ENCODE measurements around the gene ANKRD10.

ANKRD10 gene

DNA sequence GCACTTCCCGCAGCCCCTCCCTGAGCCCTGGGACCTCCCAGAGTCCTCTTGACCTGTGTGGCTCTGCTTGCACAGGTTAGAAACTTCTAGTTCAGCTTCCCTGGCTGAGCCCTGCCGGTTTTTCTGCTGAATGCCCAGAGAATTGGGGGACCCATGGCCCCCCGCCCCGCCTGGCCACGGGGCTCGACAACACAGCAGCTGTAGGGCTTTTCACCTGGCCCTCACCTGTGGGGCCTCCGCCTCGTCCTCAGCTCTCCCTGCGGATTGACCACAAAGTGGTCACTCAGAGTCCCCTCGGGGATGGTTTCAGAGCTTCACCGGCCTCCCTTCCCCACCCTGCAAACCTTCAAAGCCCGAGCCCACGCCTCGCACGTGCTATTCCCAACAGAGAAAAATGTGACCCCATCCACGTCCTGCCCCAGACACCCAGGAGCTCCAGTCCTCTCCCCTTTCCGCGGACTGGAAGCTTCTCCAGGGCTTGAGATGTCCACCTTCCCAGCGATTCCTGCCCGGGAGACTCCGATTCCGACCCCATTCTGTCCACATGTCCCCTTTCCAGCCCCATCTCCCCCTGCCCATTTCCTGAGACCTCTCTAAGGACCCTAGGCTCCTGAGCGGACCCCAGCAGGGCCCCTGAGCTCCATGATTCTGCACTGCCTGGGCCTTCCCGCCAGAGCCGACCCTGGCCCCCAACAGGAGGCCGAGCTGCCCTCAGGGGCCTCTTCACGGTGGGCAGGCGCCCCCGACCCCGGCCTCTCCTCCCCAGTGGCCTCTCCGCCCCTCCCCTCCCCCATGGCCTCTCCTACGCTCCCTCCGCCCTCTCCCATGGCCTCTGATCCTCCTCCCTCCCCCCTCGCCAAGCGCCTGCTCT is 41.9 kb downstream of the ANKRD10 start:
- H3K27ac Mint-ChIP-seq: no peak overlapping the region
- no peaks in the 10 kb centered on the region for H3K9me3 Mint-ChIP-seq
- ATAC-seq (peak; percentile 9), DNase-seq (no peak)
- peaks cover 33% of the 10 kb centered on the region for H3K27me3 Mint-ChIP-seq
- H3K4me3 Mint-ChIP-seq: no peak overlapping the region
- peaks cover 8% of the 10 kb centered on the region for H3K4me1 Mint-ChIP-seq

DNA sequence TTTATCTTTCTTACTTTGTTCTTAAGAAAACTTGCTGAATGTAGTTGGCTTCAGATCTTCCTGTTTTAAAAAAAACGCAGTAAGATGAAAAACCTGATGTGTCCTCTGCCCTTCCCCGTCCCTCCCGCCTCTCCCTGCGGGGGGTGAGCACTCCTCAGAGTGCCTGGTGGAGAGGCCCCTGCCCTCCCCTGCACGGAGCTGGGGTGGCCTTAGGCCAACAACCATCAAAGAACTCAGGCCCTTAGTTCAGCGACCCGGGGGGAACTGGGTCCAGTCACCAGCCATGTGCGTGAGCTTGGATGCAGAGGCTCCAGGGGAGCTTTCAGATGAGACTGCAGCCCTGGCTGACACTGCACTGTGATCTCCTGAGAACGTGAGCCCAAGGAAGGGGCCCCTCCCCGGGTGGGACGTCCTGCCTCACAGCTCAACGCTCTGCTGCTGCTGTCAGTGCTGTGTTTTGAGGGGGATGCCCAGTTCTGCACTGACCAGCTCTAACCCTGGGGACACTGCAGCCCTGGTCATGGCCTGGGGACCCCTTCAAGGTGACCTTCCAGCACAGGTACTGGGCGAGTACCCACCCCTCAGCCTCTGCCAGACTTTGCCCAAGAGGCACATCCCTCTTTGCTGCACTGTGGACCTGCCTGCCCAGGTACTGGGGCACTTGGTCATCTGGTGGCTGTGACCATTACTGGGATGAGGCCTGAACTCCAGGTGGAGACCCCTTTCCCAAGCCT is 42.7 kb downstream of the ANKRD10 start:
- Mint-ChIP-seq H3K4me1 (peaks cover 8% of the 10 kb centered on the region), H3K9me3 (no peaks in the 10 kb centered on the region), H3K4me3 (no peak overlapping the region)

DNA sequence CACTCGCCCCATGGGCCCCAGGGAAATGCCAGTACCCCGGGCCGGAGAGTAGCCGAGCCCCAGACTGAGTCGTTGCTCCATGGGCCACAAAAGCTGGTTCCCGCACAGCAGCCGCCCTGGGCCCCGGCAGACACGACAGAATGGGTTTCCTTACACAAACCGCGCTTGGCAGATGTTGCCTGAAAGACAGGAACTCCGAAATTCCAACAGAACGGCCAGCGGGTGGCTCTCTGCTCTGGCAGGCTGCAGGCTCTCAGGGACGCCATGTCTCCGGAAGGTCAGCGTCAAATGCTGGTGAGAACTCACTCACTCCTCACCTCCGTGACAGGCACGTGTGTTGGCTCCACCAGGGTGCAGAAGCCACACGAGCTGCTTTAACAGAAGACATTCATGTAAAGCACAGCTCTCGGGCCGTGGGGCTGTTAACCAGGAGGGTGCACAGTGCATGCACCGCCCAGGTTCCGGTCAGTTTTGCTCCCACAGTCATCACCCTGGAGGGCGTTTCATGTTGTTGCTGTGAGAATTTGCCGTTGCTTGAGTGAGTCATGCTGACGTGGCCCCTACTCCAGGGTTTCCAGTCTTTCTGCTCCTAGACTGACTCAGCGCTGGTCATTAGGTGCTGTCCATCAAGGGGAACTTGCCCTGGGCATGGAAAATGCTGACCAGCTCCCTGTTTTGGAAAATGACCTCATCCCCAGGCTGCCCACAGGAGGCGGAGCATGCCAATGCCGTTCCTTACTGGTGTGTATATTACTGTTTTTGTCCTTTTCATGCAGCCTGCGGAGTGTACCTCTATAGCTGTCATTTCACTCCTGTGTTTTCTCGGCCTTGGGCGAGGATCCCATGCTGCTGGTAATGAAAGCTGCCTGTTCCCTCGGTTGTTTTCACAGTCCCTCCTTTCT is 44.8 kb downstream of the ANKRD10 start:
- Mint-ChIP-seq H3K27ac (no peak overlapping the region), H3K9me3 (peaks cover 0 to 4% of the 10 kb centered on the region in 2 donors), H3K4me3 (peak overlapping the region; percentile 20 to 36), H3K27me3 (peaks cover 51% of the 10 kb centered on the region), H3K4me1 (peaks cover 8% of the 10 kb centered on the region)
- DNase-seq (no peak), ATAC-seq (peak; percentile 45)

More for the DNA sequence above, 42.7 kb downstream of the ANKRD10 start:
- ATAC-seq: peak; percentile 25
- no peak for DNase-seq
- Mint-ChIP-seq H3K27me3 (peaks cover 41% of the 10 kb centered on the region), H3K27ac (no peak overlapping the region)

DNA sequence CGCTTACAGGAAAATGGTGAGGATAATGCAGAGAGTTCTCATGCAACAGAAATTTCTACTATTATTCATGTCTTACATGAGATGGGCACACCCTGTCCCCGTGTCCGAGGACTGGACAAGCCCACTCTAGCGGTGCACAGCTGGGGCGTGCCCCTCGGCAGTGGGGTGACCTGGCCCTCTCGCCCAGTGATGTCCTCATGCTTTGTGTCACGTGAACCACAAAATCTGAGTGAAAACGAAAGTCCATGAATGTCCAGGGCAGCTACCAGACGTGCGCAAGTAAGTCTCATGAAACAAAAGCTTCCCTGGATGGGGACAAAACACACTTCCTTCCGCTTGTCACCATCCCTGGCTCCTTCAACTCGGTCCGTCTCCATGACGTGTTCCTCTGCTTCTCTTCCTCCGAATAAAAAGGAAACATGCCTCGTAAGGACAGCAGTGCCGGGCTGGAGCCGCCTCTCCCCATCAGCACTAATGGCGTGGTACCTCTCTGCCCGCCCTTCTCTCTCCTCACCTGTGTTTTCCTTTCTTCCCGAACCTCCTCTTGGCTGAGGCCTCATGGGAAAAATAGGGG is 45.6 kb downstream of the ANKRD10 start:
- H3K27me3 Mint-ChIP-seq: peaks cover 57% of the 10 kb centered on the region
- H3K4me1 Mint-ChIP-seq: peaks cover 8% of the 10 kb centered on the region
- peak overlapping the region; percentile 20 to 36 for H3K4me3 Mint-ChIP-seq
- no peak for DNase-seq
- H3K27ac Mint-ChIP-seq: peak overlapping the region in 1 of 2 donors; percentile 27
- no peak for ATAC-seq
- H3K9me3 Mint-ChIP-seq: peaks cover 0 to 4% of the 10 kb centered on the region in 2 donors

DNA sequence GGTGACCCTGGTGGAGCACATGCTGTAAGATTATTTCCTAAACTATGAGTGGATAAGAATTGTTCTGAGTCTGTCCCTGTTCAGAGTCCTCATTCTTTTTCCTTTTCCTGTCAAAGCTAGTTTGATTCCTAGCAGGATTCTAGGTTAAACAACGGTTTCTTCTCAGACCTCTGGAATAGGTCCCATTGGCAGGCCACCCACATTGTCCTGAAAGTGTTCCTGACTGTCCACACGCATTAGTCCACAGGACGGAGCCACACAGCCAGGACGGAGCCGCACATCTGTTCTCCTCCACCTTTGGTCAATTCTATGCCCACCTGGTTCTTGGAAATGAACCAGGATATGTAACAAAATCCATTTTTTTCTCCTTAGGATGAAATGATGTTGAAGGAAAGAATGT is 46.1 kb downstream of the ANKRD10 start:
- Mint-ChIP-seq H3K27me3 (peaks cover 57% of the 10 kb centered on the region), H3K27ac (no peak overlapping the region), H3K4me3 (no peak overlapping the region), H3K4me1 (peaks cover 8% of the 10 kb centered on the region), H3K9me3 (peaks cover 0 to 4% of the 10 kb centered on the region in 2 donors)
- ATAC-seq: no peak
- DNase-seq: no peak

DNA sequence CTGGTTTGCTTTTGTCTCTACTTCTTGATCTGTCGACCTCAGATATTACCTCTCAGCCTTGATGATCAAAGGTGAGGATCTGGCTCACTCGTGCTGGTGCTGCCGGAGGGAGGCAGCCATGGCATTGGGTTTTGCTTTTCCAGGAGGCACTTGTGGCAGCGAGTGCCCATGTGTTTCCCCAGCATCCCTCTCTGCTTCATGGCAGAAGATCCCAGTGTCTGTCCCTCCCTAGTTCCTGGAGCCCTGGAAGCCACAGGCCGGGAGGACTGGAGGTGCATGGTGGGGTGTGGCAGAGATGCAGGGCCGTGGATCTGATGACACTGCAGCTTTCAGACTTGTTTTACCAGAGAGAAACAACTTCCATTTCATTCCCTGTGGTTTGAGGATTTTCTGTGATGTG is 47.5 kb downstream of the ANKRD10 start:
- H3K27ac Mint-ChIP-seq: no peak overlapping the region
- H3K27me3 Mint-ChIP-seq: peaks cover 57% of the 10 kb centered on the region
- no peak for DNase-seq
- peaks cover 8% of the 10 kb centered on the region for H3K4me1 Mint-ChIP-seq
- no peak for ATAC-seq
- H3K9me3 Mint-ChIP-seq: peaks cover 0 to 4% of the 10 kb centered on the region in 2 donors
- no peak overlapping the region for H3K4me3 Mint-ChIP-seq

DNA sequence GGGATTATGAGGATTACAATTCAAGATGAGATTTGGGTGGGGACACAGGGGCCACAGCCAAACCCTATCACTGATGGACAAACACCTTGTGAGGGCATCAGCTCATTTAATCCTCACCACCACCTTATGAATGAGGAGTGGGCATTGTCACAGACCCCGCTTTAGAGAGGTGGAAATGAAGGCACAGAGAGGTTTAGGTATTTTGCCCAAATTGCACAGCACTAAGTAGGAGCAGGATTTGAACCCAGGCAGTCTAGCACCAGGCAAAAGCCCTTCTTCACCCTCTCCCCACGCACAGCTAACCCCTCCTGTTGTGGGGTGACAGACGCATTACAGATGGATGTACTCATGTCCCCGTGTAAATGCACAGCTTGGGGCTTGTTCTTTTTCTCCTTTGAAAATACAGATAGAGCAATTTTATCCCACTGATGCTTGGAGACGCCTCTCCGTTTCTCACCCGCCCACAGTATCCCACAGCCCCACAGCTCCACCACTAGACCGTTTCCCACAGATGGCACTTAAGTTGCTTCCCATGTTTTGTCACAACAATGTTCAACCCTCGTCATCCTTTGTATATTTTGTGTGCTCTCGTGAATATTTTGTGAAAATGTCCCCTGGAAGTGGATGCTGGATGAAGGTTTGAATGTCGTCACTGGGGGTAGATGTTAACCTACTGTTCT is 48.2 kb downstream of the ANKRD10 start:
- H3K9me3 Mint-ChIP-seq: peaks cover 0 to 4% of the 10 kb centered on the region in 2 donors
- H3K27me3 Mint-ChIP-seq: peaks cover 57% of the 10 kb centered on the region
- peaks cover 8% of the 10 kb centered on the region for H3K4me1 Mint-ChIP-seq
- ATAC-seq: no peak
- H3K27ac Mint-ChIP-seq: no peak overlapping the region
- H3K4me3 Mint-ChIP-seq: no peak overlapping the region
- no peak for DNase-seq

DNA sequence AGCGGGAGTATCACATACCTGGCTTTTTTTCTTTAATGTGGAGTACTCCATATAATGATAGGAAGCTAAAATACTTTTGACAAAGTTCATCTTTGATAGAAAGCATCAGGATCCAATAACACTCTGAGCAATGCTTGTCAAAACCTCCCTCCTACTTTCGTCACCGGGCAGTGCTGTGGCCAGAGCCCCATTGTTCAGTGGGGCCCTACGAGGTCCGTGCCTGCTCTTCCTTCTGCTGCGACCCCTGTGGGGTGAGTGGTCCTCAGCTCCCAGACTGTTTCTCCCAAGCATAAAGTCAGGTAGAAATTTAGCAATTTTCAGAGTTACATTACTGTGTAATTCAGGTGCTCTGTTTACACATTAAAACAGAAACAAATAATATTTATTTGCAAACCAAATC is 51.2 kb downstream of the ANKRD10 start:
- Mint-ChIP-seq H3K27ac (no peak overlapping the region), H3K9me3 (peaks cover 0 to 4% of the 10 kb centered on the region in 2 donors), H3K4me1 (no peaks in the 10 kb centered on the region), H3K27me3 (peaks cover 31% of the 10 kb centered on the region), H3K4me3 (no peak overlapping the region)
- DNase-seq: no peak
- no peak for ATAC-seq

DNA sequence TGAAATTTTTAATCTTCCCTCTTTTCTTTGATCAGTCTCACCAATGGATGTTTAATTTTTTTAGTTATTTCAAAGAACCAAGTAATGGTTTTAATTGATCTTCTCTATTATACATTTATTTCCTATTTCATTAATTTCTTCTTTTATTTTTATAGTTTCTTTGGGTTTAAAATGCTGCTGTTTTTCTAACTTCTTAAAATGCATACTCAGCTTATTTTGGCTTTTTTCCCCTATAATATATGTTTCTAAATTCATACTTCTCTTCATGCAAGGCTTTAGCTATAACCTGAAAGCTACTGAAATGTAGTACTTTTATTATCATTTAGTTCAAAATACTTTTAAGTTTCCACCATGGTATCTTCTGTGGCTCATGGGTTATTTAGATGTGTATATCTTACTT is 53.9 kb downstream of the ANKRD10 start:
- H3K27me3 Mint-ChIP-seq: peaks cover 10% of the 10 kb centered on the region
- DNase-seq (no peak), ATAC-seq (no peak)
- H3K27ac Mint-ChIP-seq: no peak overlapping the region
- peaks cover 18% of the 10 kb centered on the region for H3K4me1 Mint-ChIP-seq
- no peak overlapping the region for H3K4me3 Mint-ChIP-seq
- H3K9me3 Mint-ChIP-seq: peaks cover 18 to 21% of the 10 kb centered on the region in 2 donors

DNA sequence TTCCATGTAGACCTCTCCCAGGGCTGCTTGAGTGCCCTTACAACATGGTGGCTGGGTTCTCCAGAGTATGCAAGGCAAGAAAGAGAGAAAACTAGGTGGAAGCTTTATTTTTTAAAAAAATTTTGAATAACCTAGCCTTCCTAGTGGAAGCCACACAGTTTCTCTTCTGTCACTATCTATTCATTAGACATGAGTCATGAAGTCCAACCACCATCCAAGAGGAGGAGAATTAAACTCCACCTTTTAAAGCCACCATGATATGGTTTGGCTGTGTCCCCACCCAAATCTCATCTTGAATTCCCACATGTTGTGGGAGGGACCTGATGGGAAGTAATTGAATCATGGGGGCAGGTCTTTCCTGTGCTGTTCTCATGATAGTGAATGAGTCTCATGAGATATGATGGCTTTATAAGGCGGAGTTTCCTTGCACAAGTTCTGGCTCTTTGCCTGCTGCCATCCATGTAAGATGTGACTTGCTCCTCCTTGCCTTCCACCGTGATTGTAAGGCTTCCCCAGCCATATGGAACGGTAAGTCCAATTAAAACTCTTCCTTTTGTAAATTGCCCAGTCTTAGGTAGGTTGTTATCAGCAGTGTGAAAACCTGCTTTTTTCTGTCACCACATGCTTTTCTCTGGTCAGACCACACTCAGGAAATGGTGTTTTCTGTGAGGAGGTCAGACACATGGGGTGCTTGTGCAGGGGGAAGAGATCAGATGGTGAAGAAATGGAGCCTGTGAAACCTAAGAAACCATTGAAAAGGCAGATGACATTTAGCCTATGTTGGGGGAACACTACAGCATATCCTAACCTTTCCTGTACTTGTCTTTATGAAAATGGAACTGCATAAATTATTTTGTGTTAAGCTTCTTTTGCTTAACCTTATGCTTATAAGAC is 57.7 kb downstream of the ANKRD10 start:
- H3K27me3 Mint-ChIP-seq: no peaks in the 10 kb centered on the region
- no peak overlapping the region for H3K27ac Mint-ChIP-seq
- ATAC-seq (peak; percentile 92), DNase-seq (peak in 1 of 2 donors; percentile 33)
- peaks cover 19% of the 10 kb centered on the region for H3K4me1 Mint-ChIP-seq
- H3K4me3 Mint-ChIP-seq: peak overlapping the region in 1 of 2 donors; percentile 29
- peaks cover 21 to 27% of the 10 kb centered on the region in 2 donors for H3K9me3 Mint-ChIP-seq

DNA sequence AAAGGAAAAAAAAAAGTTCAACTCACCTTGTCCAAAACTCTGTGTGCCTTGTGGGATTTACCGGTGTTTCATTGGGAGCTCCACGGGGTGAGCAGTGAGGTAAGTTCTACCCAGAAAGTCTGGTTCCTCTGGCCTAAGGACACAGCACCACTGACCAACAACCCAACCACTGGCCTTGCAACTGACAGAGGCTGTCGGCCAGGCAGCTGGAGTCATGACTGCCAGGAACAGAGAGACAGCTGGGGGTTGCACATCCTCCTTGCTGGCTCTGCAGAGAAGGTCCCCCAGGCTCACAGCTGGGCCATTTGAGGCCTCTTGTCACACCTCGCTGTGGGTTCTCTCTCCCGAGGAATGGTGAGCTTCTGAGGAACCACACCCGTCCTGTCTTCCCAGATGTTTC is 59.5 kb downstream of the ANKRD10 start:
- Mint-ChIP-seq H3K4me3 (no peak overlapping the region), H3K27ac (no peak overlapping the region), H3K4me1 (peaks cover 19% of the 10 kb centered on the region), H3K27me3 (peaks cover 5% of the 10 kb centered on the region), H3K9me3 (peaks cover 21 to 27% of the 10 kb centered on the region in 2 donors)
- ATAC-seq: no peak
- DNase-seq: no peak

DNA sequence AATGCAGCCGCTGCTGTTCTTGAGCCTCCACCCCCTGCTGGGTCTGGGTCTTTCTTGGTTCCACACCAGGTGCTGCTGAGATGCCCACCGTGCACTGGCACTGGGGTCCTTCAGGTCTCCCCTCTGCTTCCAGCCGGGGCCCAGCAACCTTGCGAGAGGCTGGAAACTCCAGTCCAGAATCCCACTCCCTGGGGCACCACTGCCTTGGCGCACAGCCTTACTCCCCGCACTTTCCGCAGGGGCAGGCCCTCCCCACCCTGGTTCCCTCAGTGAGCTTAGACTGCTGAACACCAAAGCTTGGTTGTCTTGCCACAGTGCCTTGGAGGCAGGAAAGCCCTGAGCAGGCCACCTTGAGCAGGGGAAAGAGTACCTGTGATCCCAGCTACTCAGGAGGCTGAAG is 60.0 kb downstream of the ANKRD10 start:
- peaks cover 21 to 27% of the 10 kb centered on the region in 2 donors for H3K9me3 Mint-ChIP-seq
- no peak overlapping the region for H3K27ac Mint-ChIP-seq
- DNase-seq (no peak), ATAC-seq (no peak)
- peaks cover 5% of the 10 kb centered on the region for H3K27me3 Mint-ChIP-seq
- H3K4me3 Mint-ChIP-seq: no peak overlapping the region
- peaks cover 19% of the 10 kb centered on the region for H3K4me1 Mint-ChIP-seq

DNA sequence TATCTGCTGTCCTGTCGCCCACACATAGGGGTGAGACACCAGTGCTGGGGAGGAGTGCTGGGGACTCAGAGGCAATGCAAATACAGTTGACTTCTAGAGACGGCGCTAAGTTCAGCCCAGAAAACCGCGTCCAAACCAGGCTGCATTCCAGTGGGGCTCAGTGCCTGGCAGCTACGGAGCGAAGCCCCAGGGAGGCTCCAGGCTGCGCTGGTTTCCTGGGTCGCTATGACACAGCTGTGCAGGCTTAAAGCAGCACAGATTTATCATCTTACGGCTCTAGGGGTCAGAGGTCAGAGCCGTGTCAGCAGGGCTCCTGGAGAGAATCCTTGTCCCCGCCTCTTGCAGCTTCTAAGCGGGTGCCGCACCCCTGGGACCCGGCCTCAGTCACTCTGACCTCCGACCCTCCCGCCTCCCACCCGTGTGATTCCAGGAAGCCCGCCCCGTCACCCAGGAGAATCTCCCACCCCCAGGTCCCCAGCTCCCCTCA is 61.6 kb downstream of the ANKRD10 start:
- peaks cover 21 to 27% of the 10 kb centered on the region in 2 donors for H3K9me3 Mint-ChIP-seq
- peaks cover 20% of the 10 kb centered on the region for H3K4me1 Mint-ChIP-seq
- H3K4me3 Mint-ChIP-seq: no peak overlapping the region
- no peak overlapping the region for H3K27ac Mint-ChIP-seq
- ATAC-seq (peak; percentile 40), DNase-seq (no peak)
- H3K27me3 Mint-ChIP-seq: peaks cover 5% of the 10 kb centered on the region
